GM13977 (cell line): ENCODE measurements around the gene HMOX1.
"Not testable (repeated sequence)": the region's sequence is repeated elsewhere in the genome, so short reads cannot be mapped to it uniquely, and the experiment has no call there.

Source experiments
- DNase-seq: peaks from one replicate; pipeline ENCODE4 v3.0.0; 2012; ENCODE audit warnings: low spot score
- CTCF ChIP-seq: IDR thresholded peaks from 2 replicates; pipeline ENCODE4 v1.5.1; 2012; ENCODE audit warnings: mild to moderate bottlenecking, control low read depth; ENCODE audit not compliant: insufficient read depth; ENCODE audit errors: extremely low read depth, missing control alignments
- in situ Hi-C: fragments of 300-500 bp; cut with MboI; formaldehyde crosslinking; loops from one replicate; pipeline ENCODE4 v1.12.0; 2022; ENCODE audit warnings: low sequenced_read_pairs, low pct_unique_long_range_greater_than_20kb, mixed read lengths, inconsistent platforms; ENCODE audit not compliant: unreplicated experiment

HMOX1 gene

GRCh38 chr22:35437049-35437448 lies 56.2 kb downstream of the HMOX1 start:
- TF ChIP-seq CTCF = no peak
- peak; percentile 45 for DNase-seq
- in situ Hi-C loops = no loop called here

GRCh38 chr22:35438673-35439364 lies 57.9 kb downstream of the HMOX1 start:
- in situ Hi-C loops, DNase-seq: not testable (repeated sequence)

GRCh38 chr22:35439365-35439717 lies 58.4 kb downstream of the HMOX1 start:
- TF ChIP-seq CTCF = no peak
- no peak for DNase-seq
- in situ Hi-C loops = no loop called here

GRCh38 chr22:35440129-35440528 lies 59.2 kb downstream of the HMOX1 start:
- no peak for TF ChIP-seq CTCF
- DNase-seq = no peak
- in situ Hi-C loops = no loop called here

GRCh38 chr22:35441489-35442100 lies 60.7 kb downstream of the HMOX1 start:
- no peak for DNase-seq
- in situ Hi-C loops = no loop called here
- TF ChIP-seq CTCF = no peak

GRCh38 chr22:35442471-35442870 lies 61.6 kb downstream of the HMOX1 start:
- DNase-seq = no peak
- no peak for TF ChIP-seq CTCF
- in situ Hi-C loops = no loop called here

- in situ Hi-C loops = no loop called here
- no peak for TF ChIP-seq CTCF
- DNase-seq = no peak
Observed at GRCh38 chr22:35443338-35443737, 62.4 kb downstream of the HMOX1 start.
